Astrocyte of the hippocampus (primary cell): ENCODE results near the gene HES1.

Experiments used
- DNase-seq: peaks from one replicate; pipeline ENCODE4 v3.0.0; 2011; ENCODE audit warnings: low read depth, low spot score

Gene HES1

DNA sequence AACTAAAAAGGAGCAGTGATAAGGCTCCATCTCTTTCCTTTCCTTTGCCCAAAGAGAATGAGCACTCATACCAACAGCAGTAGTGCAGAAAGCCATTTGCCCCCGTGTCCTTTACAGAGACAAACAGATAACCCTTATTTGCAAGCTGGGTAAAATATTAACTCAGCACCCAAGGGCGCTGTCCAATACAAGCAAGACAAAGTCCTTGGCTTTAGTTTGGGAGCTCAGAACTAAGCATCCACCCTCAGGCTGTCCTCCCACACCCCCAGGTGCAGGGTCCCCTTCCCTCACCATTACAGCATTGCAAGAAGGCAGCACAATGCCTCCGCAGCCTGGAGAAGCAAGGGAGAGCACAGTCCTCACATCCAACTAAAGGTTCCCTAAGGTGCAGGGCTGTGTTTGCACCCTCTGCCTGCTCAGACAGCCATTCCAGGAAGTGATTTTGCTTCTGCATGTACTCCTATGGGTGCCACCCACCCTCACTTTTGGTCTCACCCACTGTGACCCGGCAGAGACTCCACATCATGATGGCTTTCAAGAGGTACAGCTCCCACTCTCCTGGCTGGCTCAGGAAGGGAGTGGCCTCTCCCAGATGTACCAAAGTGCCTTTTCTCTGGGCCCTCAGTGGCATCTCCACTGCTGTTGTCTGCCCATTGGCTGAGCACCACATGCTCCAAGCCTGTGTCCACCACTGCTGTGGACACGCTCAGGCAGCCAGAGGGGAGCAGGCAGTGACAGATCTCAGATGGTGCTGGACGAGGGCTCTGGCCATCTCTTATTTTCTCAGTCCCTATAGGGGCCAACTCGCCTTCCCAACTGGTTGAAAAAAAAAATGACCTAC lies 34.1 kb upstream of the HES1 start:
- DNase-seq: no peak

DNA sequence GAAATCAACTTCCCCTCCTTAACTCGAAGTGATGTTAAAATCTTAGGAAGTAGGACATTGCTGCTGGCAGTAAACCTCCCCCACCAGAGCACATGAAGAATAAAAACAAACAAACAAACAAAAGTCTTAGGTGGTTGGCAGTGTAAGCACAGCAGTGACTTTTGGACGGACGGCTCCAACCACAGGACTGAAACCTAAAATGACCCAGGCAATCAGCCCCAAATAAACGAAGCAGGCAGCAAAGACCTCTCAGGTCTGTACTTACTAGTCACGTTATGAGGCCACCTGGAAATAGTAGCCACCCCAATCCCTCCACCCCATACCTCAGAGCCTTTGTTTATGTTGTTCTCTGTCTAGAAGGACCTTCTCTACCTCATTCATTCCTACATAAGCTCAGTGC lies 33.5 kb upstream of the HES1 start:
- DNase-seq: no peak

DNA sequence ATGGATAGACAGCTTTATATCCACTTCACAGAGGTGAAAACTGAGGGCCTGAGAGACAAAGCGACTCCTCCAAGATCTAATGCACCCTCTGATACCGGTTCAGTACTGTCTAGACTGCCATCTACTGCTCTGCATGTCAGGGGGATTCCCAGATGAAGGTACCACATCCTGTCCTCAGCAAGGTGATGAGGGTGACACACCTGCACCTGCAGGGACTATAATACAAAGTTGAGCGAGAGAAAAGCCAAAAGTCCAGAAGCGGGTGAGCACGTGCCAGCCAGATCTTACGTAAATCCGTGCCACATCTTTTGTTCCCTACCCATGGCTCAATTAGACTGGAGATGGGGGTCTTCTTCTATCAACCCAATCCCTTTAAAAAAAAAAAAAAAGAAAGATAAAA lies 32.4 kb upstream of the HES1 start:
- DNase-seq: no peak

DNA sequence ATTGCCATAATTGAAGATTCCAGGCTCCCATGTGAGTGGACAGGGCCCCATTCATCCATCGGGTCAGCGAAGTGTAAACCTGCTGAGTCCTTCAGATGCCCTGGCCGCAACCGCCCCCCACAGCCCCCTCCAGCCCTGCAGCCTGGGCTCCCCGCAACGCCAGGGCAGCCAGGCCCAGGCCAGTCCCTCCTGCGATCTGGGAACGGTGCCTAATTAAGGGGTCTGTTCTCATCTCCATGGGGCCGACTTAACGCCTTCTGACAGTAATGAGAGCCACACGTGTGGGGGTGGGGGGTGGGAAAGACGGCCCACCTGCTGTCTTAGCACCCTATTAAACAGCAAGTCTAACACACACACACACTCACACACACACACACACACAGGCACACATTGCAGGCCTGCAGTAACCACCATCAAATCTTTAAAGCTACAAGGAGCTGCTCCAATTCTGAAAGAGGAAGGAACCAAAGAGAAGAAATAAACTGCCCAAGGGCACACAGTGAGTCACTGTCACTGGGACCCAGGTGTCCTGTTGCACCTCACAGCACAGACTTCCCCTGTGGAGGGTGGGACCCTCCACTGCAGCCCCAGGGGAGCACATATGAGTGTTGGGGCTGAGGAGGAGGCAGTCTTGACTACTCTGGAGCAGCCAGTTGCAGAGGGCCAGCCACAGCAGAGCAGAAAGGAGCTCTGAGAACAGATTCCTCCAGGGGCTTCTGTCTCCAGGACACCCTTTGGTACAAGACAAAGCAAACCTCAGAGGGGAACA lies 31.8 kb upstream of the HES1 start:
- no peak for DNase-seq

DNA sequence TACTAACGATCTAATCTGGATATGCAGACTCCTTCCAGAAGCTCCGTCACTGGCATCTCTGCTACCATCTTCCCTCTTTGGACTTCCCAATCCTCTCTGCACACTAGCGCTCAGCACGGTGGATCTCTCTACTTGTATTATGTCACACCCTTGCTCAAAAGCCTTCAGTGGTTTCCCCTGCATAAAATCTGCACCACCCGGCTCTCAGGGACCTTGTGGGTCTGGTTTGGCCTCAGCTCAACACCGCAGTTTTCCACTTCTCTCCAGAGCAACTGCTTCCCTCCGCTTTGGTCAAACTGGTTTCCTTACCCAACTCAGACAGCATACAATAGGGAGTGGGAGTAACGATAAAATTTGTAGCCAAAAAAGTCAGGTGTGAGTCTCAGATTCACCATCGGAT lies 30.7 kb upstream of the HES1 start:
- no peak for DNase-seq

DNA sequence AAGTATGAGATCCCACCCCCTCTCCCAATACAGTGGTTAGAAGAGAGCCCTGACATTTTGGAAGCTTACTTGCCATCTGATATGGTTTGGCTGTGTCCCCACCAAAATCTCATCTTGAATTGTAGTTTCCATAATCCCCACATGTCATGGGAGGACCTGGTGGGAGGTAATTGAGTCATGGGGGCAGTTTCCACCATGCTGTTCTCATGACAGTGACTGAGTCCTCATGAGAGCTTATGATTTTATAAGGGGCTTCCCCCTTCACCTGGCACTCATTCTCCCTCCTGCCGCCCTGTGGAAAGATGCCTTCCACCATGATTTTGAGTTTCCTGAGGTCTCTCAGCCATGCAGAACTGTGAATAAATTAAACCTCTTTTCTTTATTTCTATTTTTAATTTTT lies 28.8 kb upstream of the HES1 start:
- no peak for DNase-seq

DNA sequence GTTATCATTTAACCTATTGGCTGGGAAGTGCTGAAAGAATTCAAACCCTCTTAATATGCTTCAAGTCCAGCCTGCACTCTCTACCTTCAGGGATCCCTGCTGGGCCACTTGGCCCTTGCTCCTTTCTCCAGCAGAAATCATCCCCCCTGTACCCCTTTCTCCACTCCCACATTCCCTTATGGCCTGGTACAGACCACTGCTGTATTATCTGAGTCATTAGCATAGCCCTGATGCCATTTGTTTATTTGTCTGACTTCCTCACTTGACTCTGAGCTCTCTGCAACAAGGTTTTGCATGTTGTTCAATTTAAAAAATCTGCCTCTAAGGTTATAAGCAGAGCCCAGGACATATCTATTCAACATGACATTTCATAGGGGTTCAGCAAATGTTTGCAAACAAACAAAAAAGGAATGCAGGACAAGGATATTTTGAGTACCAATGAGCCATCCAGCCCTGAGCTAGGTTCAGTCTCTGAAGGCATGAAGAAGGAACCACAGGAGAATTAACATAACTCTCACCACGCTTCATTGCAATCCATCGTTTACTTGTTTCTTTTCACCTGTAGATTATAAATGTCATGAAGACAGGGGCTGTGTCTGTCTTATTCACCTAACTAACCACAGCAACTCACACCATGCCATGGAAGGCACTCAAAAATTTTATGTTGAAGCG lies 26.6 kb upstream of the HES1 start:
- DNase-seq: no peak

DNA sequence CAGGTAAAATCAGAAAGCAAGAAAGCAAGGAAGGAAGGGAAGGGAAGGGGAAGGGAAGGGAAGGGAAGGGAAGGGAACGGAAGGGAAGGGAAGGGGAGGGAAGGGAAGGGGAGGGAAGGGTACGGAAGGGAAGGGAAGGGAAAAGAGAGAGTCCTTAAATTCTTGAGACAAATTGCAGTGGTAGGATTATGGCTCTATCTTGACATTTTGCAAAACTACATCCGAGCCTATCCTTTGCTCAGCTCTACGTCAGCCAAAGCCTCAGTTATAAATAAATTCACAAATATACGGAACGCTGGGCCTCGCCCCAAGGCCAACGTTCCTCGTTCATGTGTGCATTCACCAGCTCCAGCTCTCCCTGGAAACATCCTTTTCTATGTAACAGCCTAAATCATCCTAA lies 25.5 kb upstream of the HES1 start:
- no peak for DNase-seq

DNA sequence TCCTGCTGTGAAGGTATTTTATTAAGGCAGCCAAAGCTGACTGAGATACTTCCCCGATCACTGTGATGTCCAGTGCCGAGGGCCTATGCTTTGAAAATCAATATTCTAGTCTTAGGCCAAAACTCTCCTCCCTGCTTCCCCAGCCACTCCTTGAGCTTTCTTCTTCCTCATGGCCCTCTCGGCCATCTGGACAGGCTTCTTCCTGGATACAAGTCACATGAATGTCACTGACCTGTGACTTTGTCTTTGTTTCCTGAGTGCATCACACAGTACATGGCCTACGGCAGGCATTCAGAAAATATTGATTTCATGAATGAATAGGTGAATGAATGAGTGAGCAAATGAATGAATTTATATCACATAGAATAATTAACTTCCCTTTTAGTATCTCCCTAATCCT lies 24.6 kb upstream of the HES1 start:
- DNase-seq: no peak

DNA sequence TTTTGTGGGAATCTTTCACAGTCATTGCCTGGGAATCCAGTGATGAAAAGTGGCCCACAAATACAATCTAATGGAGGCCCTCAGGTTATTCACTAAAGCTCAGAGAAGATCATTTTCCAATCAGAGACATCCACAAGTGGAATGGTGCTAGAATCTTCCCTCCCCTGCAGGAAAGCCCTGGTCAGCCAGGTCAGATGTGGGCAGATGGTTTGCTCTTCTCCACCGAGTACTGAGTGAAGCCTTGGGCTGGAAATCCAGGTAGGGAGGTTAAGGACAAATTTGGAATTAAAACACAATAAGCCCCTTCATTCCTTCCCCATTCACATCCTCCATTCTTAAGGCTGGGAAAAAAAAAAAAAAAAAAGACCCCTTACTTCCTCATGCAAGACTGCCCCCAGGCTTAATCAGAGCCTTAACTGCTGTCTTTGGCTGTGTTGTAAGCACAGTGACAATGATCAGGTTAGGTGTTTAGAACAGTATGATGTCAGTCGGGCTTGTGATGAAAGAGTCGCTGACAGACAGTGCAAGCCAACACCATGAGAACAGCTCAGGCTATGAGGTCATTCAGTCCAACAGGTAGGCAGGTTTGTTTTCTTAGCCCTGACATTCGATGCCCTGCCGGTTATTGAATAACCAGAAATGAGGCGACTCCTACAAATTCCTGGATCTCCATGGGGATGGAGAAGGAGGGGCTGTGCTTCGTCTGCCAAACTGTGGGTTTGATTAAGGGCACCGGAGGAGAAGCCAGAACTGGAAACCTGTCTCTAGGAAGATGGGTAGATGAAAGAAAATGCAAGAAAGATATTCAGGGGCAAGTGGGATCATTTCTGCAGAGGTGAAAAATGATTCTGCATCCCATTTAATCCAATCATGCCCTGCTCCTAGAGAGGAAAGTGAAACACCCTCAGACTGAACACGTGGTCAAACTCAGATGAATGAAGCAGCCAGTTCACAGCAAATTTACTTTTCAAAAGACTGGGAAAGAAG lies 23.5 kb upstream of the HES1 start:
- peak; percentile 48 for DNase-seq

DNA sequence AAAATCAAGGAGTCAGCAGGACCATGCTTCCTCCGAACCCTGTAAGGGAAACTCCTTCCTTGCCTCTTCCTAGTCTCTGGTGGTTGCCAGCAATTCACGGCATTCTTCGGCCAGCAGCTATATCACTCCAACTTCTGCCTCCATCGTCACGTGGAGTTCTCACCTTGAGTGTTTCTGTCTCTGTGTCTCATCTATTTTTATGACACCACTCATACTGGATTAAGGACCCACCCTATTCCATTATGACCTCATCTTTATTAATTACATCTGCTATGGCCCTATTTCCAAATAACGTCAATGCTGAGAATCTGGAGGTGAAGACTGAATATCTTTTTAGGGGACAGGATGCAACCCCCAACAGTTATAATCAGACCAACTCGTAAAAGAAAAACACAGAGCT lies 21.8 kb upstream of the HES1 start:
- no peak for DNase-seq

DNA sequence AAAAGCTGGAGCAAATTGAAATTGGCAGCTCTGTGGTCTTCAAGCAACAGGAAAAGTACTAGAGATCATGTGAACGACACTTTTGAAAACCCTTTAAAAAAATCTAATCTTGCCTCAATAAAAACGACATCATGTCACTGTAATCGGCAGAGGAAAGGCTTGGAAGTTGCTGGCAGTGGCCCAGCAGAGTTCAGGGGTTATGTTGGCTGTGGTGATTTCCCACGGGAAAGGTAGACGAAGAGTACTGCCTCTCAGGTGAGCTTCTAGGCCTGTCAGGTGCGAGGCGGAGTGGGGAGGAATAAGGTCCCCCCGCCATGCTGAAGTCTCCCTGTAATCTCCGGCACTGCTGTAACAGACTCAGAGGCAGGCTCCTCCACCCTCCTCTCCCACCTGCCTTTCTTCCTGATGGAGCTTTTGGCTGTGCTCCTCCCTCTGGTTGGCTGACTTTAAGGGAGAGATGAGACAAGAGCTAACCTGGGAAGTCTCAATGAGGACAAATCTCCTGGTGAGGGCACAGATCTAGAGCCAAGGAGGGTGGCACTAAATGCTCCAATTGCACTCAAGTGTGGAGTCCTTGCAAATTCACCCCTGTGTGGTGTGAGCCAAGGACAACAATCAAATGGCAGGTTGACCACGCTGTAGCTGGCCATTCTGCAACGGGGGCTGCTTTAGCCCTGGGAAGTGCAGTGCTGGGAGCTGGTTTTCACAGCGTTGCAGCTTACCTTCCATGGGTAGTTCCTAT lies 18.7 kb upstream of the HES1 start:
- DNase-seq: no peak

DNA sequence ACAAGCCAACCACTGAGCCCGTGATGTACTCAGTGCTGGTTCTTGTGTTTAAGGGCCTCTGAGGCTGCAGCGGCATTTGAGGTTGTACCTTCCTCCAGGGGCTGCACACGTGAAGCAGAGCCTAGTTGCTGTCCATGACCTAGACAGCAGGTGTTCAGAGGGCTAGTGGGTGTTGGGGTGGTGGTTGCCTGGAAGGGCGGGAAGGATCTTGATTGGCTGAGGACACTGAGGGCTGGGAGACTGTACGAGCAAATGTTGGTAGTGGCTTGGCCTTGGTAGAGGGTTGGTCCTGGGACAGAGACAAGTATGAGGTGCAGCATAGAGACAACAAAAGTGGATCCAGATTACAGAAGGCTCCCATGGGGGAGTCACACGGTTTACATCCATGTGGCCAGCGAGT lies 17.0 kb upstream of the HES1 start:
- no peak for DNase-seq

DNA sequence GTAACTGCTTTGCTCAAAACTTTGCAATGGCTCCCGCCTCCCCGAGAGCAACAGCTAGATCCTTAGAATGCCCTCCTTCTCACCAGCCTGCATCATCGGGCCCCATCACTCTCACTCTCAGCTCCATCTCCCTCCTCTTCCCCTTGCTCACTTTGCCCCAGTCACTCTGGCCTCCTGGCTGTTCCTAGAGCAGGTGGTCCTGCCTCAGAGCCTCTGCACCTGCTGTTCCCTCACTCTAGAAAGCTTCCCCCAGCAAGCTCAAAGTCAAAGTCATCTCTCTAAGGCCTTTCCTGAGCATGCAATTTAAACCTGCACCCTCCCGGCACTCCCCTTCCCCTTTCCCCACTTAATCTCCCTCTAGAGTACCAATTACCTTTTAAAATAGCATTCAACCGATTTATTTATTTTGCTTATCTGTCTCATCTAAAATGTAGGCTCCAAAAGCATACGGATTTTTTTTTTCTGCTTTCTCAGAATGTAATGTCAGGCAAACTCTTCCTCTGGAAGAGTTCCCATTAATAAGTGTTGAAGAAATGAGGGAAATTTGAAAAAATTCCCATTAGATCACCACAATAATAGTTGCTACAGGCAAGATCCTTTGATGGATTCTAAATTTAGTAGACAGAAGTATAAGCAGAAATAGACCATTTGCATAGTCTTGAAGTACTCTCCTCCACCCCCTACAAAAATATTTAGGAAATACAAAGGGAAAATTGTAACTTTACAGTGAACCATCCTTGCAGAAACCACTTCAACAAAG lies 15.9 kb upstream of the HES1 start:
- no peak for DNase-seq

DNA sequence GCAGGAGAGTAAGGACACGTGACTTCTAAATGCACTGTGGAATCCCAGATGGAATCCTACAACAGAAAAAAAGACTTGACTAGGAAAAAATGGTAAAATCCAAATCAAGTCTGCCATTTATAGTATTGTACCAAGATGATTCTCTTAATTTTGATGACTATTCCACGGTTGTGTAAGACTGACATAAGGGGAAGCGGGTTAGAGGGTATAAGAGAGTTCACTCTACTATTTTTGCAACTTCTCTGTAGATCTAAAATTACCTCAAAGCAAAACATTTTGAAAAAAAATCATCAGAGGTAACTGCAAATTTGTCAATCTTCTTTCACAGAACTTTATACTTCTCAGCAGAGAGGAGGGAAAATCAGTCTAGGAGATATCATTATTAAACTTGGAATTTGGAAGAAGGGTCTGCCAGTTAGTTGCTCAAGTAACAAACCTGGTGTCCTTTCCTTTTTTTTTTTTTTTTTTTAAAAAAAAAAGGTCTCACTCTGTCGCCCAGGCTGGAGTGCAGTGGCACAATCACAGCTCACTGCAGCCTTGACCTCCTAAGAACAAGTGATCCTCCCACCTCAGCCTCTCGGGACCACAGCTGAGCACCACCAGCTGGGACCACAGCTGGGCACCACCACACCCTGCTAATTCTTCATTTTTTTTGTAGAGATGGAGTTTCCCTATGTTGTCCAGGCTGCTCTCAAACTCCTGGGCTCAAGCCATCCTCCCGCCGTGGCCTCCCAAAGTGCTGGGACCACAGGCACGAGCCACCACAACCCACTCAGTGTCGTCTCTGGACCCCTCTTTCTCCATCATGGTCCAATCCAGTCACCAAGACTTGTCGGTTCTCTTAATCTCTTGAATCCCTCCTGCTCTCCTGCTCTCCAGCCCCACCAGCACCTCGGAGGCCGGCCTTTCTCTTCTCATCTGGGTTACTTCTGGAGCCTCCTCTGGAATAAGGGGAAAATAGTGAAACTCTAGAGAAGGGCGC lies 14.9 kb upstream of the HES1 start:
- no peak for DNase-seq

DNA sequence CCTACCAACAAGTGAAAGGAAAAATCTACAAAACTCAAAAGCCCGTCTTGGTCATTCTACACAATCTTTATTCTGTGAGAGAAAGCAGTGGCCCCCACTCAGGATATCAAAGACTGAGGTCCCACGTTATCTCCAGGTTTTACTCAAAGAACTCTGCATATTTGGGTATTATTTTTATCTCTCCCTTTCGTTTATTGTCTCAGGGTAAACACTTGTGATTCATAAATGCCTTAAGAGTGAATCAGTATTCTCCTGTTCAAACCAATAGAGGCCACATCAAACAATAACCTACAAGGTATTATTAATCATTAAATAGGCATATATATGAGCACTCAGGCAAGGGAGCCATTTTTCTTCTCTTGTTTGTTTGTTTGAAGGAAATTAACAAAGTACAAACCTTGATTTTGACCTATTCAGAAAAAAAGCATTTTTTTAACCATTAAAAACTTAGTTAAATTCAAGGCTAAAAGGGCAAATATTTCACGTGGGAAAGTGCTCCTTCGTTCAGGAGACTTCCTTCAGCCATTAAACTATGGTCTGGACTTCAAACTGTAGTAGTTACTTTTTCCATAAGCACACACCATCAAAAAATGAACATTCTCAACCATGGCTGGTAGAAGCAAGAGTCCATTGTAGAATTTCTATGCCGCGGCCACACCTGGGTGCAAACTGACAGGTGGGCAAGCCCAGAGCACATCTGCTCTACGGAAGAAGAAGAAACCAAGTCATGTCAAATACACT lies 13.9 kb upstream of the HES1 start:
- peak; percentile 48 for DNase-seq

DNA sequence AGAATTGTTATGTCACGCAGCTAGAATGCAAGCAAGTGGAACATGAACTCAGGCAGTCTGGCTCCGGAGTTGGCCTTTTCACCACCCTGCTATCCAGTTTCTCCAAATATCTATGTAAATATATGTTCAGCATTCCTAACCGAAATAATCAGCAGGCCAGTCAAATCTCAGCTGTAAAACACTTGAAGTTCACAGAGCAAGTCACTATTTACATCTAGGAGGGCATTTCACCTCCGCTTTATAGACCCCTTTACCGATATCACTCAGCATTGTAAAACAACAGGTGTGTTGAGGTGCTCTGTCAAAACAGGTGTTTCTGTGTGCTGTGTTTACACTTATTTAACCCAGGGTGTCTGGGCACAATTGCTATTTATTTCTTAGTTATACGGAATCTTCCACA lies 12.2 kb upstream of the HES1 start:
- no peak for DNase-seq

DNA sequence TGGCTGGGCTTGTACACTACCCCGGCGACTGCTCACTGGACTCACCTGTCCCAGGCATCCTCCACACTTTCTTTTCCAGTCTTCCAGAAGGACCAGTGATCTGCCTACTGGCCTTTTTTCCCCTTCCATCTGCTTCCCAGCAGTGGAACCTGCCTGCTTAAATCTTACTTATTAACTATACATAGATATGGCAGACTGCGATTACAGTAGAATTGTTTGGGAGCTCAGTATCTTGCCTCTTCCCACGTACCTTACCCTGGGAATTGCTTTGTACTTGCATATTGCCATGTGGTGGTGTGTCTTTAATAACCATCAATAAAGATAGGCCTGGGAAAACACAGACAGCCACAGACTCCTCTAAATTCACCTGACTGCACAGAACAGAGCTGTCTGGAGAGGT lies 11.8 kb upstream of the HES1 start:
- no peak for DNase-seq
